Gastrocnemius medialis (tissue), 4 donors: ENCODE measurements around the gene CNTRL. TPM values are rescaled to one million over a fixed set of nuclear protein-coding genes. Genes with fewer than 3 reads are reported as not detected.

Experiments
- ATAC-seq, 2 donors: fragments of 150-250 bp; one replicate each; pipeline ENCODE4 v1.9.1; 2016
- DNase-seq, 2 donors: peaks; one replicate each; pipeline ENCODE4 v3.0.0-alpha.2; 2019
- H3K27ac ChIP-seq, 4 donors: fragments of 200-600 bp; sonication (generic); 1 replicate in 1 of 4; 2 replicates in 3 of 4; pipeline ENCODE4 v1.5.1; 2016 to 2018; ENCODE audit warnings: mild to moderate bottlenecking in 2 of 4, moderate library complexity in 1 of 4
- H3K27me3 ChIP-seq, 3 donors: fragments of 200-600 bp; sonication (generic) in 2 of 3; 1 replicate in 1 of 3; 2 replicates in 2 of 3; pipeline versions ENCODE4 v1.5.1 to v1.6.0; 2016 to 2019; ENCODE audit warnings: mild to moderate bottlenecking in 1 of 3, moderate library complexity in 1 of 3
- H3K36me3 ChIP-seq, 2 donors: fragments of 200-600 bp; sonication (generic) in 1 of 2; one replicate each; pipeline ENCODE4 v1.5.1; 2017 to 2018
- H3K4me1 ChIP-seq, 2 donors: fragments of 200-600 bp; sonication (generic) in 1 of 2; one replicate each; pipeline ENCODE4 v1.5.1; 2016 to 2017; ENCODE audit warnings: mild to moderate bottlenecking in 2 of 2
- H3K4me3 ChIP-seq, 4 donors: fragments of 200-600 bp; sonication (generic) in 3 of 4; 1 replicate in 1 of 4; 2 replicates in 3 of 4; pipeline ENCODE4 v1.5.1; 2016 to 2019; ENCODE audit warnings: mild to moderate bottlenecking in 2 of 4
- H3K9me3 ChIP-seq, 3 donors: fragments of 200-600 bp; sonication (generic) in 2 of 3; 1 replicate in 1 of 3; 2 replicates in 2 of 3; pipeline ENCODE4 v1.5.1; 2016 to 2019
- POLR2A ChIP-seq, 2 donors: fragments of 450-650 bp; IDR thresholded peaks; one replicate each; pipeline ENCODE4 v1.6.1; 2017; ENCODE audit warnings: antibody characterized with exemption in 2 of 2, mild to moderate bottlenecking in 2 of 2, moderate library complexity in 2 of 2
- in situ Hi-C, 4 donors: fragments of 200-750 bp; cut with MboI; loops; one replicate each; pipeline versions ENCODE4 v1.15.0 to v1.8.0; 2017; ENCODE audit warnings: low sequenced_read_pairs in 4 of 4
- intact Hi-C: fragments of 100-400 bp; cut with DNase I; formaldehyde crosslinking; loops from one replicate; pipeline ENCODE4 v1.15.1; 2023; ENCODE audit warnings: low total_unique reads
- total RNA-seq, 4 donors: library from RNA; depleted of rRNA; stranded (reverse); fragments of >200 nt; gene quantifications; one replicate each; pipeline versions ENCODE4 v1.1.0 to v1.2.3, GENCODE V29; 2016
- TF ChIP-seq, protein P1 (sequence below), 5 experiments: fragments of 450-650 bp in 3 of 5; fragments of 200-600 bp in 2 of 5; sonication (generic) in 2 of 5; IDR thresholded peaks in 4 of 5; conservative IDR thresholded peaks in 1 of 5; 1 replicate in 4 of 5; 2 replicates in 1 of 5; pipeline ENCODE4 v1.5.1; 2016 to 2019; ENCODE audit warnings: antibody characterized with exemption in 5 of 5, mild to moderate bottlenecking in 3 of 5, moderate library complexity in 3 of 5

The CNTRL gene
- total RNA-seq, 4 donors from 2014 or later: 1.0 to 3.2 (median 1.6) TPM

DNA sequence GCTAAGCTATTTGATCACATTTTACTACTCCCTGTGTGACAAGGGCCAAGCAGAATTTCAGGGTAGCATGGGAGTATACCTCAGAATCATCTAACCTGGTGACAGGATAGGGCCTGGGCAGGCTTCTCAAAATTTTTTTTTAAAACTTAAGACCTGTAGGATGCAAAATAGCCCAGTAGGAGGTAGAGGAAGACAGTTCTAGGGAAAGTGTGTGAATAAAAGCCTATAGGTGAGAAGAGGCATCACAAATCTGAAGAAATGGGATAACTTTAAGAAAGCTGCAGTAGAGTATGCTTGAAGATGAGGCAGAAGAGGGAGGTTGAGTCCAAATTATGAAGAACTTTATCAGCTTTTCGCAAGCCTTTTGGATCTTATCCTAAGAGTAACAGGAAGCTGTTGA is 32.3 kb downstream of the CNTRL start:
- ATAC-seq (no peak), DNase-seq (no peak)
- intact Hi-C loops (no loop called here), in situ Hi-C loops (no loop called here)
- H3K27me3 ChIP-seq: no peaks in the 10 kb centered on the region
- H3K9me3 ChIP-seq: no peaks in the 10 kb centered on the region
- no peaks in the 10 kb centered on the region for H3K4me1 ChIP-seq
- H3K36me3 ChIP-seq: no peaks in the 10 kb centered on the region
- TF ChIP-seq POLR2A (IDR thresholded peaks at IDR 0.05): no peak
- no peak overlapping the region for H3K4me3 ChIP-seq
- no peak overlapping the region for H3K27ac ChIP-seq

DNA sequence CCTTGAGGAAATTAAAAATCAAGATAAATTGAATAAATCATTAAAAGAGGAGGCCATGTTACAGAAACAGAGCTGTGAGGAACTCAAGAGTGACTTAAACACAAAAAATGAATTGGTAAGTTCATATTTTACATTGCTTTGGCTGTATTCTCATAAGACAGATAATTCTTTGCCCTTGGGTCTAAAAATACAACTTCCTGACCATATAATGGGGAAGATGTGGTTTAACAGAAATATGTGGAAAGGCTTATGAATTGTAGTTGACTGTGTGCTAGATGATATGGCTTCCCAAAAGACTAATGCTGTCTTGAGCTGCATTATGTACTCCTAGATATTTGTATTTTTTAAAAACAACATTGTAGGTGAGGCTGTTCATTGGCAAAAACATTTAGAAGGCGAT is 33.1 kb downstream of the CNTRL start:
- Histone ChIP-seq H3K36me3 (no peaks in the 10 kb centered on the region), H3K4me1 (no peaks in the 10 kb centered on the region), H3K4me3 (no peak overlapping the region), H3K27ac (no peak overlapping the region), H3K27me3 (no peaks in the 10 kb centered on the region), H3K9me3 (no peaks in the 10 kb centered on the region)
- TF ChIP-seq, protein P1, sequence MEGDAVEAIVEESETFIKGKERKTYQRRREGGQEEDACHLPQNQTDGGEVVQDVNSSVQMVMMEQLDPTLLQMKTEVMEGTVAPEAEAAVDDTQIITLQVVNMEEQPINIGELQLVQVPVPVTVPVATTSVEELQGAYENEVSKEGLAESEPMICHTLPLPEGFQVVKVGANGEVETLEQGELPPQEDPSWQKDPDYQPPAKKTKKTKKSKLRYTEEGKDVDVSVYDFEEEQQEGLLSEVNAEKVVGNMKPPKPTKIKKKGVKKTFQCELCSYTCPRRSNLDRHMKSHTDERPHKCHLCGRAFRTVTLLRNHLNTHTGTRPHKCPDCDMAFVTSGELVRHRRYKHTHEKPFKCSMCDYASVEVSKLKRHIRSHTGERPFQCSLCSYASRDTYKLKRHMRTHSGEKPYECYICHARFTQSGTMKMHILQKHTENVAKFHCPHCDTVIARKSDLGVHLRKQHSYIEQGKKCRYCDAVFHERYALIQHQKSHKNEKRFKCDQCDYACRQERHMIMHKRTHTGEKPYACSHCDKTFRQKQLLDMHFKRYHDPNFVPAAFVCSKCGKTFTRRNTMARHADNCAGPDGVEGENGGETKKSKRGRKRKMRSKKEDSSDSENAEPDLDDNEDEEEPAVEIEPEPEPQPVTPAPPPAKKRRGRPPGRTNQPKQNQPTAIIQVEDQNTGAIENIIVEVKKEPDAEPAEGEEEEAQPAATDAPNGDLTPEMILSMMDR (IDR thresholded peaks at IDR 0.05 in 4 of 5, conservative IDR thresholded peaks at IDR 0.05 in 1 of 5): no peak
- TF ChIP-seq POLR2A (IDR thresholded peaks at IDR 0.05): no peak
- intact Hi-C loops (no loop called here), in situ Hi-C loops (no loop called here)
- ATAC-seq (no peak), DNase-seq (no peak)

DNA sequence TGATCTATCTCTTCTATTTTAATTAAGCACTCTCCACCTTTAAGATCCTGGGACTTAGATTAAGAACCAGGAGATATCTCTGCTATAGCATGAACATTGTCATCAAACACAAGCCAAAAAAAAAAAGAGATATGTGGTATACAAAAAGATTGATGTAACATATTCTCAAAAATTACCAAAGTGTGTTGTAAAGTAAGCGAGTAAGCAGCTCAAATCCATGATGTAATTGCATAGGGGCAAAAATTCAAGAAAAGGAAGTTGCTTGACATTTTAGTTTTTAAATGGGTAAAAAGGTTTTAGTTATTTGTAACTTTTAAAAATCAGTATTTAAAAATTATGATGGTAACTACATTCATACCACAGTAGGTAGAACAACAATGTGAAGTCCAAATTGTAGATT is 40.7 kb downstream of the CNTRL start:
- in situ Hi-C loops: no loop called here
- DNase-seq: no peak
- no peak for ATAC-seq
- intact Hi-C loops: no loop called here
- Histone ChIP-seq H3K27ac (no peak overlapping the region), H3K4me3 (no peak overlapping the region), H3K4me1 (no peaks in the 10 kb centered on the region), H3K27me3 (no peaks in the 10 kb centered on the region), H3K36me3 (no peaks in the 10 kb centered on the region), H3K9me3 (no peaks in the 10 kb centered on the region)
- no peak for TF ChIP-seq POLR2A (IDR thresholded peaks at IDR 0.05)
- TF ChIP-seq, protein P1 (IDR thresholded peaks at IDR 0.05 in 4 of 5, conservative IDR thresholded peaks at IDR 0.05 in 1 of 5): no peak

DNA sequence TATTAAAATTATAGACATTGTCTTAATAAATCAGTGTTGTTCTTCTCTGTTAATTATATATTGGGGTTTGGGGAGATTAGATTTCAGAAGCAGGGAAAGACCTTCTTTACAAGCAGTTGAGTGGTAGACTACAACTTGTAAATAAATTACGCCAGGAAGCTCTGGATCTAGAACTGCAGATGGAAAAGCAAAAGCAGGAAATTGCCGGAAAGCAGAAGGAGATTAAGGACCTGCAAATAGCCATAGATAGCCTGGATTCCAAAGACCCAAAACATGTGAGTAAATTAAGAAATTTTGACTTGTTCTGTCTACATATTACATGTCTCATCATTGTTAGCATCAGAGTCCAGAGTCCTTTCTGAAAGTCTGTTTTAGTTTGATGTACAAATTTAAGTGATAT is 43.5 kb downstream of the CNTRL start:
- Histone ChIP-seq H3K27ac (no peak overlapping the region), H3K4me1 (peaks cover 9 to 12% of the 10 kb centered on the region in 2 donors), H3K4me3 (no peak overlapping the region), H3K36me3 (no peaks in the 10 kb centered on the region), H3K27me3 (no peaks in the 10 kb centered on the region), H3K9me3 (no peaks in the 10 kb centered on the region)
- intact Hi-C loops (no loop called here), in situ Hi-C loops (no loop called here)
- DNase-seq (no peak), ATAC-seq (no peak)
- TF ChIP-seq POLR2A (IDR thresholded peaks at IDR 0.05): no peak
- TF ChIP-seq, protein P1 (IDR thresholded peaks at IDR 0.05 in 4 of 5, conservative IDR thresholded peaks at IDR 0.05 in 1 of 5): no peak

DNA sequence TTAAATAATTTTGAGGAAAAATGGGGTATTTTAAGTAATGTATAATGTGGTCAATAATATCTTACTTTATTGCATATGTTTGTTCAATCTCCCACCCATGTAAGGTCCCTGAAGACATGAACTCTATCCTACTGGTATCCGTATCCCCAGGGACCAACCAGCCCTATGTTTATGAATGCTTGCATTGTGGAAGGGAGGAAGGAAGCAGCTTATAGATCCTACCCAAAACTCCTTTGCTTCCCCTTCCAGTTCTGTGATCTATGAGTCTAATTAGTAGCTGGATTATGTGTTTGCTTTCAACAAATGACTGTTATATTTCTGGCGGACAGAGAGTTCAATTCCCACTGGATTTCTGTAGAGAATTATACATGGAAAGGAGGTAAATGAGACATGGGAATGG is 45.6 kb downstream of the CNTRL start:
- in situ Hi-C loops (no loop called here), intact Hi-C loops (loop anchor here (2.0 to 5.0 kb wide), 2 partner anchors 46 to 82 kb away; partner anchors contain the start of genes CNTRL and RAB14)
- DNase-seq: no peak
- Histone ChIP-seq H3K4me3 (no peak overlapping the region), H3K4me1 (peaks cover 9 to 12% of the 10 kb centered on the region in 2 donors), H3K36me3 (no peaks in the 10 kb centered on the region), H3K9me3 (no peaks in the 10 kb centered on the region), H3K27ac (no peak overlapping the region), H3K27me3 (no peaks in the 10 kb centered on the region)
- ATAC-seq: no peak
- TF ChIP-seq, protein P1 (IDR thresholded peaks at IDR 0.05 in 4 of 5, conservative IDR thresholded peaks at IDR 0.05 in 1 of 5): no peak
- TF ChIP-seq POLR2A (IDR thresholded peaks at IDR 0.05): no peak
